Neural progenitor cell (in vitro differentiated cells): ENCODE results near the gene PCDHGB3.

Source experiments
- EZH2phosphoT487 ChIP-seq: fragments of 200-600 bp; sonication (generic); IDR thresholded peaks from 2 replicates; pipeline ENCODE4 v1.6.1; 2017; ENCODE audit warnings: antibody characterized with exemption
- TF ChIP-seq, protein P1 (sequence below): fragments of 200-600 bp; sonication (generic); IDR thresholded peaks from 2 replicates; pipeline ENCODE4 v1.5.1; 2017; ENCODE audit warnings: antibody characterized with exemption, mild to moderate bottlenecking

DNA sequence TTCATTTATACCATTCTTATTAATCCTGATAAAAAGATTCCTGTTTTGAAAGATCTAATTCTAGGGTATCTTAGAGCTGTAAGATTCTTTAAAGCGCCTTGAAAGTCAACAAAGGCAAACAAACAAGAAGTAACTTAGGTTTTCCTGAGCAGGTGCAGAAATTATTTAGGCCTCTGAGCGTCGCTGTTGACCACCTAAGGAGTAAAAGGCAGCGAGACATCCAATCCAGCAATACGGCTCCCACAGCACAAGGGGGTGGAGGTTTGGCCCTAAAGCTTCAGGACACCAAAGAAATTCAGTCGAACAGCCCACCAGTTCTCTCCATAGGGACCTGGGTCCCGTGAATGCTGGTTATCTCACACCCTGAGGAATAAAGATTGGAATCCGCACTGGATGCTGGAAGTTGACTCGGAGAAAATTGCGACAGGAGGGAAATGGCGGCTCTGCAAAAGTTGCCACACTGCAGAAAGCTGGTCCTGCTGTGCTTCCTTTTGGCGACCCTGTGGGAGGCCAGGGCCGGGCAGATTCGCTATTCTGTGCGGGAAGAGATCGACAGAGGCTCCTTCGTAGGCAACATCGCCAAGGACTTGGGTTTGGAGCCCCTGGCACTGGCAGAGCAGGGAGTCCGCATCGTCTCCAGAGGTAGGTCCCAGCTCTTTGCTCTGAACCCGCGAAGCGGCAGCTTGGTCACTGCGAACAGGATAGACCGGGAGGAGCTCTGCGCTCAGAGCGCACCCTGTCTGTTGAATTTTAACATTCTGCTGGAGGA is 31.3 kb upstream of the PCDHGB3 start, which contains the start of gene PCDHGA2:
- TF ChIP-seq EZH2phosphoT487, result no peak
- TF ChIP-seq, protein P1, sequence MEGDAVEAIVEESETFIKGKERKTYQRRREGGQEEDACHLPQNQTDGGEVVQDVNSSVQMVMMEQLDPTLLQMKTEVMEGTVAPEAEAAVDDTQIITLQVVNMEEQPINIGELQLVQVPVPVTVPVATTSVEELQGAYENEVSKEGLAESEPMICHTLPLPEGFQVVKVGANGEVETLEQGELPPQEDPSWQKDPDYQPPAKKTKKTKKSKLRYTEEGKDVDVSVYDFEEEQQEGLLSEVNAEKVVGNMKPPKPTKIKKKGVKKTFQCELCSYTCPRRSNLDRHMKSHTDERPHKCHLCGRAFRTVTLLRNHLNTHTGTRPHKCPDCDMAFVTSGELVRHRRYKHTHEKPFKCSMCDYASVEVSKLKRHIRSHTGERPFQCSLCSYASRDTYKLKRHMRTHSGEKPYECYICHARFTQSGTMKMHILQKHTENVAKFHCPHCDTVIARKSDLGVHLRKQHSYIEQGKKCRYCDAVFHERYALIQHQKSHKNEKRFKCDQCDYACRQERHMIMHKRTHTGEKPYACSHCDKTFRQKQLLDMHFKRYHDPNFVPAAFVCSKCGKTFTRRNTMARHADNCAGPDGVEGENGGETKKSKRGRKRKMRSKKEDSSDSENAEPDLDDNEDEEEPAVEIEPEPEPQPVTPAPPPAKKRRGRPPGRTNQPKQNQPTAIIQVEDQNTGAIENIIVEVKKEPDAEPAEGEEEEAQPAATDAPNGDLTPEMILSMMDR, result peak; percentile 53
